GM12892 (cell line): ENCODE measurements around the gene OR5K2.
A peak's percentile ranks its signal among the peaks of the same experiment; 100 is the strongest.

ENCODE experiments used
- DNase-seq: peaks from one replicate; pipeline ENCODE4 v3.0.0; 2011; ENCODE audit not compliant: insufficient read length
- FAIRE-seq: peaks from 2 replicates; lab custom pipeline; 2011; peaks lifted over from hg19 to GRCh38; lab: Jason Lieb, UNC
- POLR2A ChIP-seq: IDR thresholded peaks from 2 replicates; pipeline ENCODE4 v1.6.1; 2011; ENCODE audit warnings: low read depth, low read length, control low read depth
- POLR2AphosphoS5 ChIP-seq: IDR thresholded peaks from 2 replicates; pipeline ENCODE4 v1.6.1; 2011; ENCODE audit warnings: low read depth, low read length, control low read depth
- TAF1 ChIP-seq: IDR thresholded peaks from 2 replicates; pipeline ENCODE4 v1.6.1; 2011; ENCODE audit warnings: low read depth, mild to moderate bottlenecking, control low read depth, low read length, borderline replicate concordance

The OR5K2 gene

GRCh38 chr3:98528474-98529346 lies 31.2 kb downstream of the OR5K2 start:
- peak; percentile 79 for FAIRE-seq
- TF ChIP-seq POLR2AphosphoS5 = peak; percentile 51
- TF ChIP-seq TAF1 = no peak
- peak; percentile 54; the same call in 1 of the 2 replicates for TF ChIP-seq POLR2A
- DNase-seq = no peak

GRCh38 chr3:98529856-98530459 lies 32.5 kb downstream of the OR5K2 start:
- no peak for DNase-seq
- FAIRE-seq = peak; percentile 72
- TF ChIP-seq POLR2A = peak; percentile 75
- peak; percentile 88 for TF ChIP-seq POLR2AphosphoS5
- no peak for TF ChIP-seq TAF1

DNA sequence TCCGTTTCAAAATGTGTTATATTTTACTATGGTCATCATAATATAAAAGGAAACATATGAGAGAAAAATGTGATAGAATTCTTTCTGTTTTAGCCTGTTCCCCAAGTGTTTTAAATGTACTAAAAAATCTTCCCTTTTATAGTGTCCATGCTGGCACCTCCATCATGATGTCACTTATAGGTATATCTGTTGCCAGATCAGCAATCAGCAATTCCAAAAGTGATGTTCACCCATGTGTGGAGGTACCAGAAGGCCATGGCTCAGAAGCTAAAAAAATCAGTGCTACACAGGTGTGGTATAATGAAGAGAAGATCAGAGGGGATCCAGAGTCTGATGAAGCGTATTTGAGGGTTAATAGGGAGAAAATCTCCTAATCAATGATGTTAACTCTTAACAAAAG lies 33.2 kb downstream of the OR5K2 start:
- no peak for DNase-seq
- no peak for TF ChIP-seq POLR2AphosphoS5
- FAIRE-seq = peak; percentile 65

DNA sequence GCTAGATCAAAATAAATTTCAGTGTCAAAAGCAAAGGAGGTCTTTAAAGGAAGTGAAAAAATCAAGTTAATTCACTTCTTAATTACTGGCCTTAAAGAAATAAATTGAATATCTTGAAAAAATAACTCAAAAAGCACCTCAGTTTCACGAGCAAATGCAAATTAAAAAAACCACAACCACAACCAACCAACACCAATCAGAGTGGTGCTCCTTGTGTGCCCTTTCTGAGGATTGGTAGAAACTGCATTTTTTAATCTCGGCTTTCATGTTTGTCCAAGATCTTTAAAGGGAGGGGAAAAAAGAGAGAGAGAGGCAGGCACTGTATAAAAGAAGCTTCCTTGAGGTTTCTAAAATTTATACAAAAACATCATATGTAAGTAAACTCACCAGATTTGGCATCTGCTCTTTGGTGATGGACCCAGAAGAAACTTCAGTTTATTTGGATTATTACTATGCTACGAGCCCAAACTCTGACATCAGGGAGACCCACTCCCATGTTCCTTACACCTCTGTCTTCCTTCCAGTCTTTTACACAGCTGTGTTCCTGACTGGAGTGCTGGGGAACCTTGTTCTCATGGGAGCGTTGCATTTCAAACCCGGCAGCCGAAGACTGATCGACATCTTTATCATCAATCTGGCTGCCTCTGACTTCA lies 34.3 kb downstream of the OR5K2 start, which contains the start of gene GPR15:
Gene GPR15, plus strand, starts transcription at position 357 of the 653 bp plus-strand sequence. Its CDS starts 56 bp downstream, at position 413.
- FAIRE-seq = peak; percentile 81
- TF ChIP-seq POLR2A = peak; percentile 81
- TF ChIP-seq POLR2AphosphoS5 = peak; percentile 89; the same call in 1 of the 2 replicates
- no peak for TF ChIP-seq TAF1
- no peak for DNase-seq

DNA sequence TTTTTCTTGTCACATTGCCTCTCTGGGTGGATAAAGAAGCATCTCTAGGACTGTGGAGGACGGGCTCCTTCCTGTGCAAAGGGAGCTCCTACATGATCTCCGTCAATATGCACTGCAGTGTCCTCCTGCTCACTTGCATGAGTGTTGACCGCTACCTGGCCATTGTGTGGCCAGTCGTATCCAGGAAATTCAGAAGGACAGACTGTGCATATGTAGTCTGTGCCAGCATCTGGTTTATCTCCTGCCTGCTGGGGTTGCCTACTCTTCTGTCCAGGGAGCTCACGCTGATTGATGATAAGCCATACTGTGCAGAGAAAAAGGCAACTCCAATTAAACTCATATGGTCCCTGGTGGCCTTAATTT lies 34.8 kb downstream of the OR5K2 start:
- DNase-seq = no peak
- FAIRE-seq = peak; percentile 87
- peak; percentile 91; the same call in 1 of the 2 replicates for TF ChIP-seq POLR2AphosphoS5
- peak; percentile 82 for TF ChIP-seq POLR2A
- no peak for TF ChIP-seq TAF1

- peak; percentile 74 for TF ChIP-seq POLR2A
- no peak for TF ChIP-seq TAF1
- peak; percentile 92 for TF ChIP-seq POLR2AphosphoS5
- FAIRE-seq (no peak), DNase-seq (no peak)
These were observed 35.5 kb downstream of the OR5K2 start for GRCh38 chr3:98532709-98533571.

DNA sequence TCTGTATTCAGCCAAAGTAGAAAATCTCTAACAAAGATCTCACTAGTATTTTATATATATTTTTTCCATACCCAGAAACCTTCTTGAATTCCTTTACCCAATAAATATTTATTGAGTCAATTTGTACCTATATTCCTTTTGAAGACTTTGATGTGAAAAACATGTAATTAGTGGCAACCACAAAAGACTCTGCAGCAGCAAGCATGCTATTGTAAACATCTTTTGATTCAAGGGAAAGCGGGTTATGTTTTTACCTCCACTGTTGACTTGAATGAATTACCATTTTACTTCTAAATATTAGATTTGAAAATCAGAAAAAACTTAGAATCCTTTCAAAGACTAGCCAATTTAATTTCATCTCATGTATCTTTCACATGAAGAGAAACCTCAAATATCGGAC lies 36.7 kb downstream of the OR5K2 start:
- DNase-seq (no peak), FAIRE-seq (peak; percentile 80)
- no peak; the same call in 1 of the 2 replicates for TF ChIP-seq POLR2AphosphoS5
- TF ChIP-seq POLR2A = no peak
- TF ChIP-seq TAF1 = no peak

GRCh38 chr3:98534734-98535133 lies 37.3 kb downstream of the OR5K2 start:
- TF ChIP-seq TAF1 (no peak), POLR2A (0 out of 2 replicates have a peak, but pooled peaks have one; percentile 36), POLR2AphosphoS5 (peak; percentile 19; the same call in 1 of the 2 replicates)
- no peak for FAIRE-seq
- DNase-seq = no peak

DNA sequence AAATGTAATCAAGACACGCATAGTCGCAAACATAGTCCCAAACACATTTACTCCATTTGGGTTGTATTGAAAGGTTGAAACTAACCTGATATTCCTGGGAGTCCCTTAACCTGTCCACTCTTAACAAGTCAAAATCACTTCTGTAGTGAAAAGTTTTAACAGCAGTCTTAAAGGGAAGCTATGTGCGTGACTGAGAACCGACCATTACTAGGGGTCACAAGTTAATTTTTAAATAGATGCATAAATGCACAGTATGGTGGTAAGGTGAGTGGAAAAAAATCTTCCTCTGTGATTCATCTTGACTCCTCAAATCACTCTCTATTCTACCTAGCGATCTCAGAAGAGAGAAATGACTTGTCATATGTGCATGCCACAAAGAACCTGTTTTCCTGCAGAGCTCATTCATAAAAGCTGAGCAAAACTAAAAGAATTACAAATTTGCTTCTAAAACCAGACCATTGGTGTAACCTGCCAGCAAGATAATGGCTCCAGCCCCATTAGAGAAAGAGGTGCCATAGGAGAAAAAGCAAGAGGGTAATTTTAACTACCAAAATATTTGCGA lies 39.1 kb downstream of the OR5K2 start:
- DNase-seq (no peak), FAIRE-seq (peak; percentile 97)
- TF ChIP-seq TAF1 (peak; percentile 47; the same call in 1 of the 2 replicates), POLR2A (peak; percentile 98), POLR2AphosphoS5 (peak; percentile 99)

GRCh38 chr3:98540346-98540745 lies 42.9 kb downstream of the OR5K2 start:
- peak; percentile 96 for FAIRE-seq
- DNase-seq = no peak
- TF ChIP-seq POLR2A (no peak), POLR2AphosphoS5 (peak; percentile 53; the same call in 1 of the 2 replicates)

- no peak for DNase-seq
- TF ChIP-seq POLR2A (no peak), POLR2AphosphoS5 (0 out of 2 replicates have a peak, but pooled peaks have one; percentile 35)
- FAIRE-seq = peak; percentile 90
These were observed 44.2 kb downstream of the OR5K2 start for GRCh38 chr3:98541695-98542094.
